Neural progenitor cell (in vitro differentiated cells): Measurements from ENCODE around the gene PRKCH. TPM values are rescaled to one million over a fixed set of nuclear protein-coding genes. Genes with fewer than 3 reads are reported as not detected.

ENCODE experiments used
- DNase-seq: peaks from one replicate; pipeline ENCODE4 v3.0.0-alpha.2; 2016; ENCODE audit warnings: low spot score
- H2AFZ ChIP-seq: fragments of 200-600 bp; sonication (generic); replicated peaks from 2 replicates; pipeline ENCODE4 v1.6.1; 2016; ENCODE audit warnings: antibody characterized with exemption
- H3F3A ChIP-seq: fragments of 200-600 bp; sonication (generic); 2 replicates; pipeline ENCODE4 v1.6.1; 2016; ENCODE audit warnings: antibody characterized with exemption, low read depth
- H3K27ac ChIP-seq: fragments of 200-600 bp; sonication (generic); 2 replicates; pipeline ENCODE4 v1.5.1; 2016; ENCODE audit warnings: mild to moderate bottlenecking
- H3K27me3 ChIP-seq: fragments of 200-600 bp; sonication (generic); 2 replicates; pipeline ENCODE4 v1.6.1; 2016; ENCODE audit warnings: mild to moderate bottlenecking, moderate library complexity
- H3K36me3 ChIP-seq: fragments of 200-600 bp; sonication (generic); 2 replicates; pipeline ENCODE4 v1.5.1; 2016
- H3K4me1 ChIP-seq: fragments of 200-600 bp; sonication (generic); 2 replicates; pipeline ENCODE4 v1.6.1; 2016; ENCODE audit warnings: mixed run types
- H3K4me2 ChIP-seq: fragments of 200-600 bp; sonication (generic); 2 replicates; pipeline ENCODE4 v1.6.1; 2016
- H3K4me3 ChIP-seq: fragments of 200-600 bp; sonication (generic); 2 replicates; pipeline ENCODE4 v1.5.1; 2016
- H3K79me2 ChIP-seq: fragments of 200-600 bp; sonication (generic); 2 replicates; pipeline ENCODE4 v1.6.1; 2016; ENCODE audit warnings: low read depth
- H3K9ac ChIP-seq: fragments of 200-600 bp; sonication (generic); 2 replicates; pipeline ENCODE4 v1.6.1; 2016
- H3K9me3 ChIP-seq: fragments of 200-600 bp; sonication (generic); 2 replicates; pipeline ENCODE4 v1.5.1; 2016; ENCODE audit warnings: low read depth
- H4K20me1 ChIP-seq: fragments of 200-600 bp; sonication (generic); 2 replicates; pipeline ENCODE4 v1.6.1; 2016; ENCODE audit warnings: low read depth
- H3K27ac Mint-ChIP-seq: 3 replicates; pipeline ENCODE4 v1.8.0; 2021; ENCODE audit warnings: mixed read lengths
- H3K27me3 Mint-ChIP-seq: 2 replicates; pipeline ENCODE4 v1.8.0; 2022; ENCODE audit warnings: low read depth, mild to moderate bottlenecking, inconsistent platforms, moderate library complexity, mixed read lengths; ENCODE audit not compliant: insufficient read depth
- H3K36me3 Mint-ChIP-seq: 3 replicates; pipeline ENCODE4 v1.8.0; 2021; ENCODE audit warnings: mixed read lengths
- H3K4me1 Mint-ChIP-seq: 3 replicates; pipeline ENCODE4 v1.8.0; 2021; ENCODE audit warnings: mixed read lengths
- H3K4me3 Mint-ChIP-seq: 3 replicates; pipeline ENCODE4 v1.8.0; 2021; ENCODE audit warnings: mild to moderate bottlenecking, moderate library complexity, mixed read lengths
- H3K9me3 Mint-ChIP-seq: 3 replicates; pipeline ENCODE4 v1.8.0; 2020; ENCODE audit warnings: mixed read lengths
- CTCF ChIP-seq: fragments of 200-600 bp; sonication (generic); IDR thresholded peaks from 2 replicates; pipeline ENCODE4 v1.5.1; 2017; ENCODE audit warnings: antibody characterized with exemption, mild to moderate bottlenecking
- EZH2 ChIP-seq: fragments of 200-600 bp; sonication (generic); IDR thresholded peaks from 2 replicates; pipeline ENCODE4 v1.6.1; 2017; ENCODE audit warnings: antibody characterized with exemption, mild to moderate bottlenecking, moderate library complexity
- EZH2phosphoT487 ChIP-seq: fragments of 200-600 bp; sonication (generic); IDR thresholded peaks from 2 replicates; pipeline ENCODE4 v1.6.1; 2017; ENCODE audit warnings: antibody characterized with exemption
- total RNA-seq: library from RNA; depleted of rRNA; stranded (reverse); fragments of >200 nt; gene quantifications from 2 replicates; pipeline ENCODE4 v1.2.3, GENCODE V29; 2015; ENCODE audit warnings: low replicate concordance

PRKCH gene
- total RNA-seq, 1 donor from 2014 or later = 1.3 TPM

- Mint-ChIP-seq H3K4me3 (no peak overlapping the region), H3K9me3 (no peaks in the 10 kb centered on the region), H3K27me3 (peaks cover 2% of the 10 kb centered on the region), H3K27ac (no peak overlapping the region), H3K4me1 (peaks cover 16% of the 10 kb centered on the region), H3K36me3 (no peaks in the 10 kb centered on the region)
- H3K4me2 ChIP-seq = no peak overlapping the region
- H3K27ac ChIP-seq = no peak overlapping the region
- H2AFZ ChIP-seq = no peak overlapping the region
- H3K9ac ChIP-seq = no peak overlapping the region
- no peaks in the 10 kb centered on the region for H3K36me3 ChIP-seq
- H4K20me1 ChIP-seq = no peaks in the 10 kb centered on the region
- no peaks in the 10 kb centered on the region for H3K27me3 ChIP-seq
- no peak for DNase-seq
- peaks cover 10% of the 10 kb centered on the region for H3K4me1 ChIP-seq
- H3K9me3 ChIP-seq = no peaks in the 10 kb centered on the region
- no peak overlapping the region for H3K4me3 ChIP-seq
- TF ChIP-seq EZH2 (no peak), CTCF (no peak), EZH2phosphoT487 (no peak)
- H3K79me2 ChIP-seq = no peaks in the 10 kb centered on the region
- H3F3A ChIP-seq = no peaks in the 10 kb centered on the region
Observed at GRCh38 chr14:61535032-61535431, 213.7 kb downstream of the PRKCH start.

GRCh38 chr14:61535458-61535857 lies 214.1 kb downstream of the PRKCH start:
- Histone ChIP-seq H3K9me3 (no peaks in the 10 kb centered on the region), H3F3A (no peaks in the 10 kb centered on the region), H3K4me1 (peaks cover 10% of the 10 kb centered on the region), H3K27me3 (no peaks in the 10 kb centered on the region), H3K4me3 (no peak overlapping the region), H3K9ac (no peak overlapping the region), H3K79me2 (no peaks in the 10 kb centered on the region), H3K27ac (no peak overlapping the region), H3K4me2 (no peak overlapping the region), H4K20me1 (no peaks in the 10 kb centered on the region), H3K36me3 (no peaks in the 10 kb centered on the region), H2AFZ (no peak overlapping the region)
- Mint-ChIP-seq H3K9me3 (no peaks in the 10 kb centered on the region), H3K36me3 (no peaks in the 10 kb centered on the region), H3K27me3 (peaks cover 2% of the 10 kb centered on the region), H3K27ac (no peak overlapping the region), H3K4me1 (peaks cover 16% of the 10 kb centered on the region), H3K4me3 (no peak overlapping the region)
- TF ChIP-seq CTCF = no peak
- TF ChIP-seq EZH2 = no peak
- no peak for TF ChIP-seq EZH2phosphoT487
- DNase-seq = no peak

GRCh38 chr14:61536661-61537562 lies 215.5 kb downstream of the PRKCH start:
- no peaks in the 10 kb centered on the region for H3K79me2 ChIP-seq
- Mint-ChIP-seq H3K27ac (no peak overlapping the region), H3K4me1 (peaks cover 16% of the 10 kb centered on the region), H3K9me3 (no peaks in the 10 kb centered on the region), H3K27me3 (peaks cover 4% of the 10 kb centered on the region), H3K36me3 (no peaks in the 10 kb centered on the region), H3K4me3 (no peak overlapping the region)
- H2AFZ ChIP-seq = peak overlapping the region; percentile 64
- no peaks in the 10 kb centered on the region for H3K27me3 ChIP-seq
- DNase-seq = no peak
- H3K9ac ChIP-seq = no peak overlapping the region
- no peaks in the 10 kb centered on the region for H3K9me3 ChIP-seq
- TF ChIP-seq EZH2 (no peak), EZH2phosphoT487 (no peak), CTCF (no peak)
- H3K4me3 ChIP-seq = no peak overlapping the region
- H3K4me1 ChIP-seq = peaks cover 10% of the 10 kb centered on the region
- no peaks in the 10 kb centered on the region for H4K20me1 ChIP-seq
- H3F3A ChIP-seq = no peaks in the 10 kb centered on the region
- H3K27ac ChIP-seq = no peak overlapping the region
- no peak overlapping the region for H3K4me2 ChIP-seq
- no peaks in the 10 kb centered on the region for H3K36me3 ChIP-seq
